Pancreas (tissue), 10 donors: ENCODE results near the gene MAD2L2. TPM values are rescaled to one million over a fixed set of nuclear protein-coding genes. Genes with fewer than 3 reads are reported as not detected.

ENCODE experiments used
- ATAC-seq, 4 donors: fragments of 200-7000 bp; cut with Tn5 transposase; one replicate each; pipeline versions ENCODE4 v1.8.0 to v1.9.1; 2020; ENCODE audit warnings: mild to moderate bottlenecking in 4 of 4, moderate library complexity in 4 of 4
- DNase-seq, 6 donors: peaks; one replicate each; pipeline ENCODE4 v3.0.0-alpha.2; 2020
- FAIRE-seq: peaks from 2 replicates; lab custom pipeline; 2012; peaks lifted over from hg19 to GRCh38; lab: Jason Lieb, UNC
- H3K27ac ChIP-seq, 4 donors: fragments of 200-600 bp; sonication (generic); 1 replicate in 3 of 4; 2 replicates in 1 of 4; pipeline versions ENCODE4 v1.5.0 to v1.8.0; 2020
- H3K27me3 ChIP-seq, 4 donors: fragments of 200-600 bp; one replicate each; pipeline ENCODE4 v1.8.0; 2021
- H3K36me3 ChIP-seq, 3 donors: fragments of 200-600 bp; sonication (generic) in 1 of 3; one replicate each; pipeline versions ENCODE4 v1.5.0 to v1.8.0; 2020 to 2021
- H3K4me1 ChIP-seq, 3 donors: fragments of 200-600 bp; one replicate each; pipeline ENCODE4 v1.8.0; 2021
- H3K4me3 ChIP-seq, 4 donors: fragments of 200-600 bp; sonication (generic) in 2 of 4; one replicate each; pipeline versions ENCODE4 v1.5.0 to v1.8.0; 2020 to 2021
- H3K9me3 ChIP-seq, 4 donors: fragments of 200-600 bp; one replicate each; pipeline ENCODE4 v1.8.0; 2021
- CTCF ChIP-seq, 4 donors: fragments of 200-600 bp; sonication (generic) in 3 of 4; IDR thresholded peaks; one replicate each; pipeline versions ENCODE4 v1.5.0 to v1.8.0; 2021; ENCODE audit warnings: antibody characterized with exemption in 4 of 4
- WGBS, 2 donors: extraction: QIAGEN DNeasy Blood & Tissue Kit; methylation state at CpG; one replicate each; pipeline ENCODE4 v1.1.7; 2013; 5-methylcytosine and 5-hydroxymethylcytosine counted together
- intact Hi-C, 3 donors: fragments of 100-400 bp; cut with DNase I; formaldehyde crosslinking; loops; one replicate each; pipeline versions ENCODE4 v1.11.1 to v1.14.2; 2022
- polyA plus RNA-seq, 2 donors: library from polyadenylated mRNA; stranded (reverse); fragments of 200-250 nt; gene quantifications; one replicate each; pipeline ENCODE4 v1.2.3, GENCODE V29; 2013
- total RNA-seq, 6 donors: library from RNA; stranded (reverse); fragmentation: NEBNext Ultra II Directional in 4 of 6; extraction: Animal tissue kit (Norgen Biotek cat#: 25700) in 4 of 6; gene quantifications; one replicate each; pipeline versions ENCODE4 v1.2.1 to v1.2.4, GENCODE V29; 2021 to 2023
- donor health status: healthy with polysubstance abuse.
- donor health status: DM: no; HTN: no; CAD: no; lungs with moderate emphysema.
- donor health status: DM: no; HTN: no; CAD: no.
- donor health status: control.
- donor health status: control.
- donor health status: Bipolar disorder and iron deficiency.
- donor health status: DM: yes; HTN: yes; CAD: no.
- donor health status: DM: no; HTN: no; CAD: no.
- donor health status: DM: no; HTN: no; CAD: no.
- donor health status: DM: yes; HTN: yes; CAD: no.

MAD2L2 gene
- total and polyA plus RNA-seq, 8 donors = 15.6 to 27.0 (median 22.4) TPM

- no peaks in the 10 kb centered on the region for H3K36me3 ChIP-seq
- intact Hi-C loops = loop anchor here in 2 of 3 donors (10.0 kb wide), 4 partner anchors 313 to 613 kb away; no protein-coding TSS in a partner anchor
- no peaks in the 10 kb centered on the region for H3K9me3 ChIP-seq
- no peak overlapping the region for H3K4me3 ChIP-seq
- TF ChIP-seq CTCF (IDR thresholded peaks at IDR 0.05) = no peak
- ATAC-seq (no peak), DNase-seq (peak in 2 of 6 donors; percentile 53 to 70), FAIRE-seq (no peak)
- 41 to 51% methylated on average over 6 of the region's 6 CpGs for WGBS, 2 donors
- no peaks in the 10 kb centered on the region for H3K27me3 ChIP-seq
- peaks cover 5 to 27% (median 20%) of the 10 kb centered on the region in 3 donors for H3K4me1 ChIP-seq
- no peak overlapping the region for H3K27ac ChIP-seq
Measured at GRCh38 chr1:11648039-11648438, 32.9 kb downstream of the MAD2L2 start.

- H3K9me3 ChIP-seq = no peaks in the 10 kb centered on the region
- no peak for FAIRE-seq
- no peaks in the 10 kb centered on the region for H3K27me3 ChIP-seq
- TF ChIP-seq CTCF (IDR thresholded peaks at IDR 0.05) = no peak
- no peak overlapping the region for H3K27ac ChIP-seq
- peak in 1 of 6 donors; percentile 57 for DNase-seq
- intact Hi-C loops = loop anchor here in 2 of 3 donors (10.0 kb wide), 4 partner anchors 313 to 613 kb away; no protein-coding TSS in a partner anchor
- no peaks in the 10 kb centered on the region for H3K36me3 ChIP-seq
- no peak for ATAC-seq
- H3K4me1 ChIP-seq = peaks cover 5 to 24% (median 17%) of the 10 kb centered on the region in 3 donors
- H3K4me3 ChIP-seq = no peak overlapping the region
- WGBS, 2 donors = 83% methylated on average over 7 of the region's 7 CpGs
Measured at GRCh38 chr1:11647333-11647732, 33.6 kb downstream of the MAD2L2 start.

- TF ChIP-seq CTCF (IDR thresholded peaks at IDR 0.05) = no peak
- Histone ChIP-seq H3K4me3 (no peak overlapping the region), H3K4me1 (peaks cover 5 to 23% (median 11%) of the 10 kb centered on the region in 3 donors), H3K36me3 (no peaks in the 10 kb centered on the region), H3K27ac (no peak overlapping the region), H3K27me3 (no peaks in the 10 kb centered on the region), H3K9me3 (no peaks in the 10 kb centered on the region)
- intact Hi-C loops = loop anchor here in 2 of 3 donors (10.0 kb wide), 4 partner anchors 312 to 612 kb away; no protein-coding TSS in a partner anchor
- 87 to 94% methylated on average over 8 to 9 of the region's 9 CpGs for WGBS, 2 donors
- DNase-seq = peak in 1 of 6 donors; percentile 60
- FAIRE-seq = no peak
- ATAC-seq = no peak
Measured at GRCh38 chr1:11646317-11646716, 34.6 kb downstream of the MAD2L2 start.

GRCh38 chr1:11645670-11646265, 35.2 kb downstream of the MAD2L2 start:
- intact Hi-C loops = loop anchor here in 2 of 3 donors (10.0 kb wide), 4 partner anchors 311 to 611 kb away; no protein-coding TSS in a partner anchor
- ATAC-seq = peak in 2 of 4 donors; percentile 32 to 37
- 37 to 44% methylated on average over 8 of the region's 8 CpGs for WGBS, 2 donors
- FAIRE-seq = no peak
- H3K9me3 ChIP-seq = no peaks in the 10 kb centered on the region
- DNase-seq = peak; percentile 60 to 93 (median 78)
- H3K36me3 ChIP-seq = no peaks in the 10 kb centered on the region
- H3K27ac ChIP-seq = no peak overlapping the region
- H3K27me3 ChIP-seq = no peaks in the 10 kb centered on the region
- peak; percentile 54 to 72 (median 62) for TF ChIP-seq CTCF (IDR thresholded peaks at IDR 0.05)
- H3K4me3 ChIP-seq = no peak overlapping the region
- peaks cover 5 to 17% (median 6%) of the 10 kb centered on the region in 3 donors for H3K4me1 ChIP-seq

- H3K9me3 ChIP-seq = no peaks in the 10 kb centered on the region
- TF ChIP-seq CTCF (IDR thresholded peaks at IDR 0.05) = no peak
- WGBS, 2 donors = 95 to 96% methylated on average over 5 of the region's 5 CpGs
- FAIRE-seq = no peak
- no peak overlapping the region for H3K27ac ChIP-seq
- no peaks in the 10 kb centered on the region for H3K36me3 ChIP-seq
- no peak overlapping the region for H3K4me3 ChIP-seq
- no peak for DNase-seq
- H3K27me3 ChIP-seq = no peaks in the 10 kb centered on the region
- no peak for ATAC-seq
- intact Hi-C loops = loop anchor here in 2 of 3 donors (10.0 kb wide), 4 partner anchors 310 to 610 kb away; no protein-coding TSS in a partner anchor
- peaks cover 5 to 17% (median 6%) of the 10 kb centered on the region in 3 donors for H3K4me1 ChIP-seq
Measured at GRCh38 chr1:11645270-11645669, 35.7 kb downstream of the MAD2L2 start.
